NB4 (cell line): ENCODE results near the gene TOMM5.

Experiments used
- POLR2A ChIP-seq: IDR thresholded peaks from 2 replicates; pipeline ENCODE4 v1.6.1; 2011; ENCODE audit warnings: mild to moderate bottlenecking; ENCODE audit not compliant: insufficient read length; ENCODE audit errors: extremely low read depth
- TF ChIP-seq, protein P1 (sequence below): IDR thresholded peaks from one replicate; pipeline ENCODE4 v1.5.1; 2012; ENCODE audit warnings: low read depth, low read length
- TF ChIP-seq, protein P2 (sequence below): IDR thresholded peaks from 2 replicates; pipeline ENCODE4 v1.6.1; 2011; ENCODE audit warnings: low read depth, low read length

DNA sequence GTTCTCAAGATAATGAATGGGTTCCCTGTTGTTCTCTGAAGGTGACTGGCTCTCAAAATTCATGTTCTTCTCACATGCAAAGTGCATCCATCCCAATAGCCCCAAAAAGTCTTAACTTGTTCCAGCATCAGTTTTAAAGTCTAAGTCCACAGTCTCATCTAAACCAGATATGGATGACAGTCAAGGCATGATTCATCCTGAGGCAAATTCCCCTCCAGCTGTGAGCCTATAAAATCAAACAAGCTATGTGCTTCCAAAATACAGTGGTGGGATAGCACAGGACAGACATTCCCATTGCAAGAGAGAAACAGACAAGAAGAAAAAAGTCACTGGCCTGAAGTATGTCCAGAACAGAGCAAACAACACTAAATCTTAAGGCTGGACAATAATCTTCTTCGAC, 41.6 kb downstream of the TOMM5 start:
- TF ChIP-seq, protein P1, sequence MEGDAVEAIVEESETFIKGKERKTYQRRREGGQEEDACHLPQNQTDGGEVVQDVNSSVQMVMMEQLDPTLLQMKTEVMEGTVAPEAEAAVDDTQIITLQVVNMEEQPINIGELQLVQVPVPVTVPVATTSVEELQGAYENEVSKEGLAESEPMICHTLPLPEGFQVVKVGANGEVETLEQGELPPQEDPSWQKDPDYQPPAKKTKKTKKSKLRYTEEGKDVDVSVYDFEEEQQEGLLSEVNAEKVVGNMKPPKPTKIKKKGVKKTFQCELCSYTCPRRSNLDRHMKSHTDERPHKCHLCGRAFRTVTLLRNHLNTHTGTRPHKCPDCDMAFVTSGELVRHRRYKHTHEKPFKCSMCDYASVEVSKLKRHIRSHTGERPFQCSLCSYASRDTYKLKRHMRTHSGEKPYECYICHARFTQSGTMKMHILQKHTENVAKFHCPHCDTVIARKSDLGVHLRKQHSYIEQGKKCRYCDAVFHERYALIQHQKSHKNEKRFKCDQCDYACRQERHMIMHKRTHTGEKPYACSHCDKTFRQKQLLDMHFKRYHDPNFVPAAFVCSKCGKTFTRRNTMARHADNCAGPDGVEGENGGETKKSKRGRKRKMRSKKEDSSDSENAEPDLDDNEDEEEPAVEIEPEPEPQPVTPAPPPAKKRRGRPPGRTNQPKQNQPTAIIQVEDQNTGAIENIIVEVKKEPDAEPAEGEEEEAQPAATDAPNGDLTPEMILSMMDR, result no peak
- TF ChIP-seq POLR2A, result no peak
- TF ChIP-seq, protein P2, sequence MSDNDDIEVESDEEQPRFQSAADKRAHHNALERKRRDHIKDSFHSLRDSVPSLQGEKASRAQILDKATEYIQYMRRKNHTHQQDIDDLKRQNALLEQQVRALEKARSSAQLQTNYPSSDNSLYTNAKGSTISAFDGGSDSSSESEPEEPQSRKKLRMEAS, result no peak
